ENCODE results near the gene PRPF40B.

Gene PRPF40B

DNA sequence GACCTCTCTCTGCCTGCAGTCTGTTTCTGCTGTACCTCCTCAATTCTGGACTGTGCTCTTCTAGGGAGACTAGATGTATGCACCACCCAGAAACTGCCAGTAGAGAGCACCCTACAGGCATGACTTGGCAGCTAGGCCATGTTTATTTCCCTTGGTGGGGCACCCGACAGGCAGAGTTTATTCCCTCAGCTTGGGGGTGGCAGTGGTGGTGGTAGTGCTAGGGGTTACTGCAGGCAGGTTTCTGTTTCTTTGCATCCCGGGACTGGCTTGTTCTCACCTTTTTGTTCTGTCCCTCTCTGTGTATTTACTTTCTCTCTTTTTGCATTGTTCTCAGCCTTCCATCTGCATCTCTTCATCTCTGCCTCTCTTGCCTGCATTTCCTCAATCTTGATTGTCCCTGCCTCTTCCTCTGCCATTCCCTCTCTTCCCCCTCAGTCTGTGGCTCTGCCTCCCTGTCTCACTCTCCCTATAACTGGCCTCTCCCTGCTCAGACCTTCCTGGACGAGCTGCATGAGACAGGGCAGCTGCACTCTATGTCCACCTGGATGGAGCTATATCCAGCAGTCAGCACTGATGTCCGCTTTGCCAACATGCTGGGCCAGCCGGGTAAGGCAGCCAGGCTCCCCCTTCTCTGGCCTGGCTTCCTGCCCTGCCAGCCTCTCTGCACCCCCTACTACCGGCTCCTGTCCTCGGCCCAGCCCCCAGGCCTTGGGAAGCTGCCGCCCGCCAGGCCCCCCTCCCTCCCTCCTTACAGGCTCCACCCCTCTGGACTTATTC lies 13.8 kb downstream of the PRPF40B start:
- peak; percentile 21 to 72 (median 50) for DNase-seq

GRCh38 chr12:49641748-49642369 lies 18.5 kb downstream of the PRPF40B start:
- no peak for DNase-seq

GRCh38 chr12:49642370-49642802 lies 19.0 kb downstream of the PRPF40B start:
- no peak for DNase-seq

DNA sequence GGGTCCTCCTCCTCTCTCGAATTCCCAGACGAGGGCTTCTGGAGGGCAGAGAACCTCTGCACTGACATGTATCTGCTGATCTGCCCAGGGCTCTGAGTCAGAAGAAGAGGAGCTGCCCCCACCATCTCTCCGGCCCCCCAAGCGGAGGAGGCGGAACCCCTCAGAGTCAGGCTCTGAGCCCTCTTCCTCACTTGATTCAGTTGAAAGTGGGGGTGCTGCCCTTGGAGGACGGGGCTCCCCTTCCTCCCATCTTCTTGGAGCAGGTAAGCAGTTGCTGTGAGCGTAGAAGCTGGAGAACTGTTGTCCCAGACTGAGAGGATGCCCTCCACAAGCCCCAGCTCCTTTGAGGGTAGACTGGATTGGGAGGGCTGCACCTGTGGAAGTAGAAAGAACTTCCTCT lies 19.8 kb downstream of the PRPF40B start:
- no peak for DNase-seq

DNA sequence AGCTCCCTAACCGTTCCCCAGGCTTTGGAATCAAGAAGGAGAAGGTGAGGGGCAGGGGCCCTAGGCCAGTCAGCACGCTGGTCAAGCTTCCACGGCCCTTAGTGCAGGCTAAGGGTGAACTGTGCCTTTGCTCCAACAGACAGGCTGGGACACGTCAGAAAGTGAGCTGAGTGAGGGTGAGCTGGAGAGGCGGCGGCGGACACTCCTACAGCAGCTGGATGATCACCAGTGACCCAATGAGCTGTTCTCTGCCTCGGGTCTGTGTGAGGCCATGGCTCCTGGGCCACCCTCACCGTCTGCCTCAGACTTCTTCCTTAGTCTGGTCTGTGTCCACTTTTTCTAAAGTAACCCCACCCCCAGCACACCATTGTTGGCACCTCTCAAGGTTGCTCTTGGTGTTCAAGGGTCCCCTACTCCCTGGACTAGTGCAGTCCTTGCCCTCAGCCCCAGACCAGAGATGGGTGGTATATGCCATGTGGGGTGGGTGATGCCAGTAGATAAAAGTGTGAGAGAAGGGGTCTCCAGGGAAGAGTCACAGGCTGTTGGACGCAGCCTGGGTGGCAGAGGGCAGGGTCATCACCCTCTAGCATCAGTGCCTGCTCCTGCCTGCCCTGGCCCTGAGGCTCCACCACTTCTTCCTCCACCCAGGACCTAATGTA lies 20.7 kb downstream of the PRPF40B start:
- no peak for DNase-seq

- DNase-seq, result peak; percentile 69 to 88 (median 71)
Measured at GRCh38 chr12:49644620-49644994, 21.2 kb downstream of the PRPF40B start.

DNA sequence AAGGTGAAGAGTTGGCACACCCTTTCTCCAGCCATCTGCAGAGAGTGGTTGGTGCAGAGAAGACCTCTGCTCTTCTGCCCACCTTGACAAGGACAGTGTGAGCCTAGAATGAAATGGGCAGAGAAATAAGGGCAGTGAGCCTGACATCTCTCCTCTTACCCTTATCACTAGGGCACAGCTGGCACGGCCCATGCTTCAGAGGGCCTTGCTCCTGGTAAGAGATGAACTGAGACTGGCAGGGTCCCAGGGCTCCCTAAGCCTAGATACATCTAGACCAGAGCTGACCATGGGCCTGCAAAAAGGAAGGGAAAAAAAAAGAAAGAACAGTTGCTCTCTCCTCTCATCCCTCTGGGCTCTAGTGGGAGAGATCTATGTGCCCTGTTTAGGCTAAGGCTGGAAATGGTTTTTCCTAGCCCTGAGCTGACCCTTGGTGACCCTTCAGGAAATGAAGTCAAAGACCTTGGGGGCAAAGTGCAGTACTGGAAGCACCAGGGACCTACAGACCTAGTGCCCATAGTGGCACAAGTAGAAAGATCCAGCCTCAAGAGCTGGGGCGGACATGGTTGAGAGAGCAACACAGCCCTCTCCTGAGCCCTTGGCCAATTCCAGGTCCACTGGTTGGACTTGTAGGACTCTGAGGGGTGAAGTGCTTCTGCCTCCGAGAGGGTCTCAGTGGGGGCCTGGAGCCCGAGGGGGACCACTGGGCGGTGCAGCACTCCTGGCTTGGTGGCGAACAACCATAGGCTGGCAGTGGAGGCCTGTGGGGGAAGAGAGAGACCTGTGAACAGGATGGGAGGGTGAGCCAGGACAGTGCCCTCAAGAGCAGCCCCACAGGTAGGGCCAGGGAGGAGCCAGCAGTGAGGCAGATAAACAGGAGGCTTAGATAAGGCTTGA lies 22.0 kb downstream of the PRPF40B start:
- no peak for DNase-seq

- DNase-seq, result no peak
Measured at GRCh38 chr12:49646331-49646830, 23.0 kb downstream of the PRPF40B start.

- DNase-seq, result no peak
Measured at GRCh38 chr12:49646871-49647654, 23.7 kb downstream of the PRPF40B start.

DNA sequence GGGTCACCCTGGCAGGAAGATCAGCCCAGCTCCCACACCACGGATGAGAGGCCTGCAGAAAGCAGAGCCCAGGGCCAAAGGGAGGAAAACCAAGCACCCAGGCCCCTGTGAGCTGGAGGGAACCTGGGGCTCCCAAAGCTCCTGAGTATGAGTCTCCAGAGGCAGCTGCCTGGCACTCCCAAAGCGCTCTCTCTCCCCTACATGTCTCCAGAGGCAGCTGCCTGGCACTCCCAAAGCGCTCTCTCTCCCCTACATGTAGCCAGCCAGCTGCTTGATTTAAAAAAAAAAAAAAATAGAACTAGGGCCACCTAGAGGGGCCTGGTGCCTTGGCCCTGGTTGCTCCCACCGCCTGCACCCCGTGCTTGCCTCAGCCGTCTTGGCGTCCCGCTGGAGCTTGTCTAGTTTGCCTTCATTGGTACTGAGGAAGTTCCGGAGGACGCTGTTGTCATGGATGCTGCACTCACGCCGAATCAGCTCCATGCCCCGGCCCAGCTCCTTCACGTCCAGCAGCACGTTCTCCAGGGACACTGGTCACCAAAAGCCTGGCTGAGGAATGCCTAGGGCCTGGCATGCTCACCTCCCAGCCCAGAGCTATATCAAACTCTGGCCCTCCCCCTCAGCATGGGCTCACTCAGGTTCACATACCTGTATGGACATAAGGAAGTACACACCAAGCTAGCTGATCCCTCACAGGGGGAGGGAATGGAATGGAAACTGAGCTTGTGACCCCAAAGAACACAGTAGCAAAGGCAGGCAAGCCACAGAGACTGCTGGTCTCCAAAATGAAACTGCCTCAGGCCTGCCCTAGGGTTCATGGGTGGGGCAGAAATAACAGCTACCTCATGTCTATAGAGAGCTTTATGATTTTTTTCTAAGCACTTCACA lies 24.7 kb downstream of the PRPF40B start:
- no peak for DNase-seq

- DNase-seq, result no peak
Measured at GRCh38 chr12:49648712-49649003, 25.3 kb downstream of the PRPF40B start.

DNA sequence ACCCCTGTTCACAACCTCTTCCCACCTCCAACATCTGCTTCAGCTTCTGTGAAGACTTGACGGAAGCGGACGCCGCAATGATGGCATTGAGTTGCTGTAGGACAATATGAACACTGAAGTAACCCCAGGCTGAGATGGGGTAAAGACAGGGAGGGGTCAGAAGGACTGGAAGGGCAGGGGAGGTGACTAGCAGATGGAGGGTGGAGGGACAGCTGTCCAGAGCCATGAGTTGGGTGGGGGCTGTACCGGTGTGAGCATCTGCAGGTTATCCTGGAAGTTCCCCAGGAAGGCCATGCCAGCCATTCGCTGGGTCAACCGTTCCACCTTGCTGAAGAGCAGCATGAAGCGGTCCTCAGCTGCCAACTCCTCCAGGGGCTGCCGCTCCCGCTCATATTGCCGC lies 26.1 kb downstream of the PRPF40B start:
- DNase-seq, result no peak

DNA sequence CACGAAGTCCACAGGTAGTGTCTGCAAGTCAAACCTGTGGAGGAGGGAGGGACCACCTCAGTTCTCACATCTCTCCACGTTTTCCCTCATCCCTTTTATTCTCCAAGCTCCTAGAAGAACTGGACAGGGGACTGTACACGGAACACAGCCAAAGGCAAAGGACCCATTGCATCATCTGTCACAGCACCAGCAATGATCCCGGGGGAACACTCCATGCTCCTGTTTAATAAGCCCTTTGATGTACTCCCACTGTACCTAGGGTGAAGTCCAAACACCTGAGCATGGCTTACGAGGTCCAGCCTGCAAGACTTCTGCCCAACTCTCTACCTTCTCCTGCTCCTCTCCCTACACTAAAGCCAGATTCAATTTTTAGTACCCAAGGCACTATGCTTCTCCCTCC lies 26.5 kb downstream of the PRPF40B start:
- DNase-seq, result no peak

GRCh38 chr12:49651855-49652254 lies 28.5 kb downstream of the PRPF40B start:
- DNase-seq, result peak in 1 of 3 experiments; percentile 6

GRCh38 chr12:49652921-49653520 lies 29.7 kb downstream of the PRPF40B start:
- no peak for DNase-seq

- DNase-seq, result no peak
Measured at GRCh38 chr12:49654715-49655114, 31.4 kb downstream of the PRPF40B start.

DNA sequence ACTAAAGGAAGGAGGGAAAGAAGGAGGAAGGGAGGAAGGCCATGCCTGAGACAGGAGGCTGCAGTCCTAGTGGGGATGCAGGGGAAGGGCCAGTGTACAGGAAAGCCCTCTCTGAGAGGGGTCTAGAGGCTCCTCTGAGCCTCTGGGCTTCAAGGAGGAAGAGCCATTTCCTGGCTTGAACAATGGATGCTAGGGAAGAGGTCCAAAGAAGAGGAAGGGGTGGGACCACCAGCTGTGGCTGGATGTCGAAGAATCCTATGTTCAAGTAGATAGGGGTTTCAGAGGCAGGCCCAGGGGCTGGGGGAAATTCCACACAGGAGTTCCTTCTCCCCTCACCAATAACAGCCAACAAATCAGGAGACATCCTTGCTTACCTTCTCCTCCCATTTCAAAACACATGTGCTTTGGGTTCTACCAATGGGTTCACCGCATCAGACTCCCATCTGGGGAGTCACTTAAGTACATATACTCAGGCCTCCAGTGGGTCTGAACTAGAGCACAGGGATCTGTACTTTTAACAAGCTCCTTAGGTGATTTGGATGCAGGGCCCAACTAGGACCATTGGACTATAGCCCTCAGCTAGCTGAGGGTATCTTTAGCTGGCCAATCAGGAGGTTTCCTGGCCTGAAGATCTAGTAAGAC lies 32.4 kb downstream of the PRPF40B start:
- no peak for DNase-seq

- no peak for DNase-seq
Measured at GRCh38 chr12:49658276-49658675, 34.9 kb downstream of the PRPF40B start.

- no peak for DNase-seq
Measured at GRCh38 chr12:49659753-49660152, 36.4 kb downstream of the PRPF40B start.

- DNase-seq, result no peak
Measured at GRCh38 chr12:49661191-49661590, 37.8 kb downstream of the PRPF40B start.
